ENCODE results near the gene LMO1.

GRCh38 chr11:8207080-8208000 lies 56.3 kb downstream of the LMO1 start:
- TF ChIP-seq CTCF (conservative IDR thresholded peaks at IDR 0.05 in 1 of 2, IDR thresholded peaks at IDR 0.05 in 1 of 2; ENCODE audit: extremely low read depth in 1 of 2, insufficient read depth in 1 of 2, low read depth in 1 of 2, low read length in 2 of 2) (no peak), EZH2 (IDR thresholded peaks at IDR 0.05; ENCODE audit: borderline replicate concordance, low read length) (no peak)

Data from mammary epithelial cell (primary cell).